ENCODE data around the gene PCSK6. TPM values are rescaled to one million over a fixed set of nuclear protein-coding genes. Genes with fewer than 3 reads are reported as not detected.

The PCSK6 gene
- total RNA-seq, 4 donors from 2014 or later = 12.8 to 23.2 (median 18.4) TPM

DNA sequence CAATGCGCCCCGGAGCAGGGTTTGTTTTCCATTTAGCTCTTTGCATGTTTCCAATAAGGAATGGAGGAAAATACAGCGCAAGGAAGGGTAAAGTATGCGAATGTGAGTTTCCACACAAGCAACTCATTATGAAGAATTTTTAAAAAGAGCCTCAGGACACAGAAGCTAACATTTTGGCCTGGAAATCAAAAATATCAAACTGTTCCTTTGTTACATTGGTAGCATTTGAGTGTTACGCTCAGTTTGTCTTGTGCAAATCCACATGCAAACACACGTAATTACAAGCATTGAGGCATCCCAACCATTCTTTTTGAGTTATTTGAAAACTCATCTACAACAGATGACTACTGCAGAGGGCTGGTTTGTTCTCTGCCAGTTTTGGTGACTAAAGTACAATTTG, 101.5 kb downstream of the PCSK6 start:
- 70 to 94% methylated on average over 6 of the region's 6 CpGs for WGBS, 2 donors (ENCODE audit: low coverage in 1 of 2)
- H3K4me3 ChIP-seq = no peak overlapping the region
- no peaks in the 10 kb centered on the region for H3K9me3 ChIP-seq
- no peaks in the 10 kb centered on the region for H3K36me3 ChIP-seq
- no peaks in the 10 kb centered on the region for H3K4me1 ChIP-seq
- no peak overlapping the region for H3K27ac ChIP-seq
- no peaks in the 10 kb centered on the region for H3K27me3 ChIP-seq
- ATAC-seq = no peak
- TF ChIP-seq POLR2AphosphoS5 (IDR thresholded peaks at IDR 0.05) (no peak), POLR2A (IDR thresholded peaks at IDR 0.05) (no peak), EP300 (IDR thresholded peaks at IDR 0.05) (no peak)
- TF ChIP-seq, protein P1, sequence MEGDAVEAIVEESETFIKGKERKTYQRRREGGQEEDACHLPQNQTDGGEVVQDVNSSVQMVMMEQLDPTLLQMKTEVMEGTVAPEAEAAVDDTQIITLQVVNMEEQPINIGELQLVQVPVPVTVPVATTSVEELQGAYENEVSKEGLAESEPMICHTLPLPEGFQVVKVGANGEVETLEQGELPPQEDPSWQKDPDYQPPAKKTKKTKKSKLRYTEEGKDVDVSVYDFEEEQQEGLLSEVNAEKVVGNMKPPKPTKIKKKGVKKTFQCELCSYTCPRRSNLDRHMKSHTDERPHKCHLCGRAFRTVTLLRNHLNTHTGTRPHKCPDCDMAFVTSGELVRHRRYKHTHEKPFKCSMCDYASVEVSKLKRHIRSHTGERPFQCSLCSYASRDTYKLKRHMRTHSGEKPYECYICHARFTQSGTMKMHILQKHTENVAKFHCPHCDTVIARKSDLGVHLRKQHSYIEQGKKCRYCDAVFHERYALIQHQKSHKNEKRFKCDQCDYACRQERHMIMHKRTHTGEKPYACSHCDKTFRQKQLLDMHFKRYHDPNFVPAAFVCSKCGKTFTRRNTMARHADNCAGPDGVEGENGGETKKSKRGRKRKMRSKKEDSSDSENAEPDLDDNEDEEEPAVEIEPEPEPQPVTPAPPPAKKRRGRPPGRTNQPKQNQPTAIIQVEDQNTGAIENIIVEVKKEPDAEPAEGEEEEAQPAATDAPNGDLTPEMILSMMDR (IDR thresholded peaks at IDR 0.05) = no peak

DNA sequence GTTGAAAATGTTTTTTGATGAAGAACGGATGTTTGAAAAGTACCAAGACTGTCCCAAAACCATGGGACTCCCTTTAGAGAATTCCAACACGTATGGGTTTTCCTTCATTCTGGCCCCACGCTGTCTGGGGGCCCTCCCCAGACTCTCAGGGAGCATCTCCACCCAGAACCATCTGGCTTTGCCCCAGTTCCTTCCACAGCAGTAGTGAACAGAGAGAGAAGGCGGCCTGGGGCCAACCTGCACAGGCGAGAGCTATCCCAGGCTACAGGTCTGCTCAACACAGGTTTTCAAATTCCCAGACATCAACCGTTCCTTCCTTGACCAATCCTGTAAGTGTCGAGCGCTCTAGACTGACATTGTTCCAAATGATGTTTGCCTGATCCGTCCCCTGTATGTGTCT, 101.9 kb downstream of the PCSK6 start:
- no peaks in the 10 kb centered on the region for H3K27me3 ChIP-seq
- H3K9me3 ChIP-seq = no peaks in the 10 kb centered on the region
- no peak for ATAC-seq
- no peak for TF ChIP-seq POLR2A (IDR thresholded peaks at IDR 0.05)
- TF ChIP-seq, protein P1 (IDR thresholded peaks at IDR 0.05) = no peak
- TF ChIP-seq EP300 (IDR thresholded peaks at IDR 0.05) = no peak
- no peak for TF ChIP-seq POLR2AphosphoS5 (IDR thresholded peaks at IDR 0.05)
- no peaks in the 10 kb centered on the region for H3K36me3 ChIP-seq
- no peak overlapping the region for H3K27ac ChIP-seq
- no peaks in the 10 kb centered on the region for H3K4me1 ChIP-seq
- 17 to 63% methylated on average over 2 to 9 of the region's 9 CpGs for WGBS, 2 donors (ENCODE audit: low coverage in 1 of 2)
- no peak overlapping the region for H3K4me3 ChIP-seq

DNA sequence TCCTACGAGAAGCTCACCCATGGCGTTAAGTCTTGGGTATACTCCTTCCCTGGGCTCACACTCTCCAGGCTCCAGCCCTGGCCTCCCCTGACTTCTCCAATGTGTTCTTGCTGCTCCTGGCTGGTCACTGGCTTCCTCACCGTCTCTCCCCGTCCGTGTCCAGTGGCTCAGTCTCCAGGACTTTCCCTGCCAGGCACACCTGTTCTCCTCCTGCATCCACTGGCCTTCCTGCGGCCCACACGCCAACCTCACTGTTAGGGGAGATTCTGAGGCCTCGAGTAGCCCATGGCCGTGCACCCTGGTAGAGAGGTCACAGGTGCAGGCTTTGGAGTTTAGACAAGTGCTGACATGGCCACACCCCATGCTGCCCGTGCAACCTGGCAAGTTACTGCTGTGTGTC, 102.5 kb downstream of the PCSK6 start:
- H3K27me3 ChIP-seq = no peaks in the 10 kb centered on the region
- no peaks in the 10 kb centered on the region for H3K9me3 ChIP-seq
- 72% methylated on average over 6 of the region's 10 CpGs; no CpG with 5 or more reads in 1 of the 2 donors for WGBS, 2 donors (ENCODE audit: low coverage in 1 of 2)
- H3K36me3 ChIP-seq = no peaks in the 10 kb centered on the region
- ATAC-seq = no peak
- no peak overlapping the region for H3K27ac ChIP-seq
- H3K4me3 ChIP-seq = no peak overlapping the region
- TF ChIP-seq, protein P1 (IDR thresholded peaks at IDR 0.05) = no peak
- TF ChIP-seq EP300 (IDR thresholded peaks at IDR 0.05) (no peak), POLR2A (IDR thresholded peaks at IDR 0.05) (no peak), POLR2AphosphoS5 (IDR thresholded peaks at IDR 0.05) (no peak)
- no peaks in the 10 kb centered on the region for H3K4me1 ChIP-seq

DNA sequence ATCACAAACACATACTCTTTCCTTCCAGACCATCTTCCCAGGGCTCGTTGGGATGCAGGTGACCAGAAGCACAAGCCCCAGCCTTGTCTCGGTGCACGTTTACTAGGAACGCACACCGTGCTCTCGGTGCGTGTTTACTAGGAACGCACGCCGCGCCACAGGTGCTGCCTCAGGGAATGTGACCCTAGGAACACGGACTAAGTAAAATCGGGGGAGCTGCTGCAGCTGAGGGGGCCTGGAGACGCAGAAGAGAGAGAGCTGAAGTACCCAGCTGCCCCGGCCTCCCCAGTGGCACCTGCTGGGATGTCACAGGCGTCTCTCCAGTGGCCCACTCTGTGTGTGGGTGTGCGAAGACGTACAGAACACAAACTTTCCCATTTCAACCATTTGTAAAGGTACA, 103.5 kb downstream of the PCSK6 start:
- H3K4me1 ChIP-seq = no peaks in the 10 kb centered on the region
- ATAC-seq = no peak
- no peak overlapping the region for H3K4me3 ChIP-seq
- TF ChIP-seq POLR2A (IDR thresholded peaks at IDR 0.05) (no peak), POLR2AphosphoS5 (IDR thresholded peaks at IDR 0.05) (no peak), EP300 (IDR thresholded peaks at IDR 0.05) (no peak)
- TF ChIP-seq, protein P1 (IDR thresholded peaks at IDR 0.05) = no peak
- H3K27ac ChIP-seq = no peak overlapping the region
- 70 to 72% methylated on average over 2 to 5 of the region's 18 CpGs for WGBS, 2 donors (ENCODE audit: low coverage in 1 of 2)
- no peaks in the 10 kb centered on the region for H3K36me3 ChIP-seq
- no peaks in the 10 kb centered on the region for H3K27me3 ChIP-seq
- no peaks in the 10 kb centered on the region for H3K9me3 ChIP-seq

DNA sequence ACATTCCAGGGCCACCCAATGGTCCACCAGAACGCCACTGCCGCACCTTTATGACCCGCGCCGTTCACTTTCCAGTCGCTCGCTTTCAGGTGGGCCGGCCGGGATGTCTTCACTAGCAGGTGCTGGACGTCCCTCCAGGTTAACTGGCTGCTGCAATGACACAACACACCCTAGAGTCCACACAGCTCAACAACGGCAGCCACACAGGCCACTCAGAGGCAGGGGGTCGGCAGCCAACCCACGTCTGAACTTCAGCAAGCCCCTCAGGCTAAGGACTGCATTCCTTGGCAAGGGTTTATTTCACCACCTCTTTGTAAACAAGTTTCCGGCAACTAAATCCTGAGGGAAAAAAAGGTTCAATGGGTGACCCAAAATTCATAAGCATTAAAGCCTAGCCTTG, 105.2 kb downstream of the PCSK6 start:
- no peaks in the 10 kb centered on the region for H3K9me3 ChIP-seq
- no peaks in the 10 kb centered on the region for H3K27me3 ChIP-seq
- no peaks in the 10 kb centered on the region for H3K36me3 ChIP-seq
- WGBS, 2 donors (ENCODE audit: low coverage in 1 of 2) = 23 to 88% methylated on average over 1 to 4 of the region's 14 CpGs
- H3K4me3 ChIP-seq = no peak overlapping the region
- no peaks in the 10 kb centered on the region for H3K4me1 ChIP-seq
- TF ChIP-seq EP300 (IDR thresholded peaks at IDR 0.05) (no peak), POLR2A (IDR thresholded peaks at IDR 0.05) (no peak), POLR2AphosphoS5 (IDR thresholded peaks at IDR 0.05) (no peak)
- TF ChIP-seq, protein P1 (IDR thresholded peaks at IDR 0.05) = no peak
- no peak for ATAC-seq
- no peak overlapping the region for H3K27ac ChIP-seq

Data from gastroesophageal sphincter (tissue), 4 donors.